Upper lobe of right lung (tissue), 1 donor: ENCODE data around the gene TMEM63C. TPM values are rescaled to one million over a fixed set of nuclear protein-coding genes. Genes with fewer than 3 reads are reported as not detected.

Experiments used
- ATAC-seq: fragments of 200-7000 bp; cut with Tn5 transposase; one replicate; pipeline ENCODE4 v1.9.1; 2020; ENCODE audit warnings: mild to moderate bottlenecking, moderate library complexity
- DNase-seq: peaks from one replicate; pipeline ENCODE4 v3.0.0-alpha.2; 2020
- H3K27ac ChIP-seq: fragments of 200-600 bp; one replicate; pipeline ENCODE4 v1.8.0; 2022
- H3K27me3 ChIP-seq: fragments of 200-600 bp; one replicate; pipeline ENCODE4 v1.8.0; 2022; ENCODE audit warnings: mild to moderate bottlenecking
- H3K36me3 ChIP-seq: fragments of 200-600 bp; one replicate; pipeline ENCODE4 v1.8.0; 2022
- H3K4me1 ChIP-seq: fragments of 200-600 bp; one replicate; pipeline ENCODE4 v1.8.0; 2022
- H3K4me3 ChIP-seq: fragments of 200-600 bp; one replicate; pipeline ENCODE4 v1.8.0; 2022; ENCODE audit warnings: mild to moderate bottlenecking
- H3K9me3 ChIP-seq: fragments of 200-600 bp; one replicate; pipeline ENCODE4 v1.8.0; 2022
- CTCF ChIP-seq: fragments of 200-600 bp; IDR thresholded peaks from one replicate; pipeline ENCODE4 v1.8.0; 2022; ENCODE audit warnings: antibody characterized with exemption
- intact Hi-C: fragments of 100-400 bp; cut with DNase I; formaldehyde crosslinking; loops from one replicate; pipeline ENCODE4 v1.11.0; 2022
- total RNA-seq: library from RNA; stranded (reverse); fragmentation: NEBNext Ultra II Directional; extraction: Animal tissue kit (Norgen Biotek cat#: 25700); gene quantifications from one replicate; pipeline ENCODE4 v1.2.1, GENCODE V29; 2021
- donor health status: DM: no; HTN: yes; CAD: no; lungs with severe emphysema.

TMEM63C gene
- total RNA-seq, 1 donor from 2014 or later: 0.06 TPM

DNA sequence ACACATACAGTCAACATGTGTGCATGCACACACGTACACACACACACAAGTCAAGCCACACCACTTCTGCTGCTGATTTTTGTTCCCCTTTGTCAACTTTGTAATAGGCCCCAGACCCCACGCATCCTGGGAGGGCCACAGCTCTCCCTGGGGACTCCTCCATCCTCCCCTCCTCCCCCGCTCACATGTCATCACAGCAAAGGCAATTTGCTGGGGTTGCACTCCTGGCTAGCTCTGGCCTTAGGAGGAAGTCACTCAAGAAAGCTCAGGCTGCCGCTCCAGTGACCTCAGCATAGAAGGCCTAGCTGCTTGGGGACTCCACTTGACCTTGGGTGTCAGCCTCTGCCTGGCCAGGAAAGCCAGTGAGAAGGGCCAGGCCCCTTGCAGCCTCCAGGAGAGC, 62.3 kb downstream of the TMEM63C start:
- H3K9me3 ChIP-seq: no peaks in the 10 kb centered on the region
- no peaks in the 10 kb centered on the region for H3K4me1 ChIP-seq
- H3K27me3 ChIP-seq: no peaks in the 10 kb centered on the region
- ATAC-seq (no peak), DNase-seq (no peak)
- H3K4me3 ChIP-seq: no peak overlapping the region
- no peaks in the 10 kb centered on the region for H3K36me3 ChIP-seq
- no peak for TF ChIP-seq CTCF
- H3K27ac ChIP-seq: no peak overlapping the region
- intact Hi-C loops: no loop called here

- Histone ChIP-seq H3K4me1 (no peaks in the 10 kb centered on the region), H3K27me3 (no peaks in the 10 kb centered on the region), H3K9me3 (no peaks in the 10 kb centered on the region), H3K36me3 (no peaks in the 10 kb centered on the region), H3K4me3 (no peak overlapping the region), H3K27ac (no peak overlapping the region)
- DNase-seq (no peak), ATAC-seq (no peak)
- intact Hi-C loops: no loop called here
- no peak for TF ChIP-seq CTCF
Observed at GRCh38 chr14:77245820-77246219, 64.2 kb downstream of the TMEM63C start.

DNA sequence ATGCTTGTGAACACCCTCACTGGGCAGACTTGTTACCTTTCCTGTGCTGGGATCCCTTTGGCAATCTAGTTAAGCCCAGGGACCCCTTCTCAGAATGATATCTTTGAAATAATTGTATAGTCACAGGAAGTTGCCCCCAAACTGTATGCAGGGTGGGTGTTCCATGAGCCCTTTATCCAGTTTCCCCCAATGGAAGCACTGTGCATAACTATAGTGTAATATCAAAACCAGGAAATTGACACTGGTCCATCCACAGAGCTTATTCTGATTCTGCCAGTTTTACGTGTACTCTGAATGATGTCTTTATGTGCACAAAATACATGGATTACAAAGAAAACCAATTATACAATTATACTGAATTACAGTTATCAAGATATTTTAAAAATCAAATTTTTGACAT, 65.2 kb downstream of the TMEM63C start:
- DNase-seq: no peak
- Histone ChIP-seq H3K27me3 (no peaks in the 10 kb centered on the region), H3K36me3 (no peaks in the 10 kb centered on the region), H3K27ac (no peak overlapping the region), H3K9me3 (no peaks in the 10 kb centered on the region), H3K4me3 (no peak overlapping the region), H3K4me1 (no peaks in the 10 kb centered on the region)
- ATAC-seq: no peak
- intact Hi-C loops: no loop called here
- TF ChIP-seq CTCF: no peak

- Histone ChIP-seq H3K27me3 (peaks cover under 1% of the 10 kb centered on the region), H3K36me3 (no peaks in the 10 kb centered on the region)
- intact Hi-C loops: no loop called here
Observed at GRCh38 chr14:77248666-77249065, 67.1 kb downstream of the TMEM63C start.

DNA sequence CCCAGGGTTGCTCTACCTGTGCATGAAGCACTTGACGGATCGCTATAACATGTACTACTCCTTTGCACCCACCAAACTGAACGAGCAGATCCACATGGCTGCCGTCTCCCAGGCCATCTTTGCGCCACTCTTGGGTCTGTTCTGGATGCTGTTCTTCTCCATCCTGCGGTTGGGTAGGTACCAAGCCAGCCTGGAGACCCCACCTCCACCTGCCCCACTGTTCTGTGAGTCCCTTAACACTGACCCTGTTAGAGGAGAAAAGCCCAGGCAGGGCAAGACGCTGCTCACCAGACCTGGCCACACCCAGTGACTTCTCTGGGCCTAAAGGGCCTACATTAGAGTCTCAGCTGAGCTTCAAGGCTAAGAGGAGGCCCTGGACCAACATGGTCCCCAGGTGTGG, 67.7 kb downstream of the TMEM63C start:
- H3K27ac ChIP-seq: no peak overlapping the region
- ATAC-seq: no peak
- no peak for TF ChIP-seq CTCF
- H3K4me3 ChIP-seq: no peak overlapping the region
- no peaks in the 10 kb centered on the region for H3K4me1 ChIP-seq
- no peak for DNase-seq
- no peaks in the 10 kb centered on the region for H3K36me3 ChIP-seq
- intact Hi-C loops: no loop called here
- no peaks in the 10 kb centered on the region for H3K9me3 ChIP-seq
- H3K27me3 ChIP-seq: peaks cover 5% of the 10 kb centered on the region

More at GRCh38 chr14:77248666-77249065, 67.1 kb downstream of the TMEM63C start:
- Histone ChIP-seq H3K9me3 (no peaks in the 10 kb centered on the region), H3K27ac (no peak overlapping the region), H3K4me1 (no peaks in the 10 kb centered on the region), H3K4me3 (no peak overlapping the region)
- TF ChIP-seq CTCF: no peak
- ATAC-seq: no peak
- no peak for DNase-seq

DNA sequence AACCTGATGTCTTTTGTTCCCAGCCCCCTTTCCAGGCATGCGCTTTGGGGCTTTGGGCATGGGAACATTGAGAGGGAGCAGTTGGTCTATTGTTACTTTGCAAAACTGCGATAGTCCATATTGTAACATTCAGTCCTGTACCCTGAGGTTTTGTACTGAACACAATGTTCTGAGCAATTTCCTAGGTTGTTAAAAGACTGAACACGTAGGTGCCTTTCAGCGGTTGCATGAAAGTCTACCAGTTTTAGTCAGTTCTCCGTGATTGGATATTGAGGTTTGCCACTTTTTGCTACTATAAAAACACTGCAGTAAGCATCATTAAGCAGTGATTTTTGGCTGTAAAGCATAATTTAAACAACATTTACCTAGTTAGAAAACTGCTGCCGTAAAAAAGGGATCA, 69.3 kb downstream of the TMEM63C start:
- H3K4me1 ChIP-seq: no peaks in the 10 kb centered on the region
- no peak for ATAC-seq
- no peaks in the 10 kb centered on the region for H3K36me3 ChIP-seq
- H3K4me3 ChIP-seq: no peak overlapping the region
- no peak for TF ChIP-seq CTCF
- peaks cover 5% of the 10 kb centered on the region for H3K27me3 ChIP-seq
- intact Hi-C loops: no loop called here
- H3K9me3 ChIP-seq: no peaks in the 10 kb centered on the region
- no peak for DNase-seq
- no peak overlapping the region for H3K27ac ChIP-seq
